Psoas muscle (tissue), 8 donors: ENCODE data around the gene ARHGEF18. TPM values are rescaled to one million over a fixed set of nuclear protein-coding genes. Genes with fewer than 3 reads are reported as not detected.

Source experiments
- ATAC-seq, 4 donors: fragments of 200-7000 bp; cut with Tn5 transposase; one replicate each; pipeline ENCODE4 v1.9.1; 2020; ENCODE audit warnings: moderate library complexity in 3 of 4, mild to moderate bottlenecking in 2 of 4
- DNase-seq, 2 donors: peaks; one replicate each; pipeline ENCODE4 v3.0.0-alpha.2; 2020
- H3K27ac ChIP-seq: fragments of 200-600 bp; one replicate; pipeline ENCODE4 v1.8.0; 2022
- H3K27me3 ChIP-seq, 3 donors: fragments of 200-600 bp in 1 of 3; one replicate each; pipeline versions ENCODE4 v1.6.1 to v1.8.0; 2013 to 2022; ENCODE audit warnings: low read length in 2 of 3, mild to moderate bottlenecking in 2 of 3, moderate library complexity in 1 of 3; ENCODE audit not compliant: insufficient read depth in 3 of 3
- H3K36me3 ChIP-seq, 2 donors: fragments of 200-600 bp in 1 of 2; one replicate each; pipeline versions ENCODE4 v1.6.1 to v1.8.0; 2013 to 2022; ENCODE audit warnings: low read depth in 1 of 2, mild to moderate bottlenecking in 1 of 2, moderate library complexity in 1 of 2; ENCODE audit not compliant: insufficient read depth in 1 of 2
- H3K4me1 ChIP-seq: fragments of 200-600 bp; one replicate; pipeline ENCODE4 v1.8.0; 2022
- H3K4me3 ChIP-seq: fragments of 200-600 bp; one replicate; pipeline ENCODE4 v1.8.0; 2022; ENCODE audit warnings: mild to moderate bottlenecking
- H3K9me3 ChIP-seq: fragments of 200-600 bp; one replicate; pipeline ENCODE4 v1.8.0; 2022
- whole genome bisulfite sequencing, 3 donors: extraction: QIAGEN DNeasy Blood & Tissue Kit; methylation state at CpG; one replicate each; pipeline versions ENCODE4 v1.1.6 to v1.1.7; 2013; 5-methylcytosine and 5-hydroxymethylcytosine counted together
- intact Hi-C, 2 donors: fragments of 100-400 bp; cut with DNase I; formaldehyde crosslinking; loops; one replicate each; pipeline versions ENCODE4 v1.11.0 to v1.14.2; 2022
- polyA plus RNA-seq, 3 donors: library from polyadenylated mRNA; stranded (reverse); fragments of 200-250 nt; gene quantifications; one replicate each; pipeline ENCODE4 v1.2.3, GENCODE V29; 2013
- total RNA-seq, 4 donors: library from RNA; stranded (reverse); fragmentation: NEBNext Ultra II Directional in 2 of 4; extraction: Animal tissue kit (Norgen Biotek cat#: 25700) in 2 of 4; gene quantifications; one replicate each; pipeline versions ENCODE4 v1.2.1 to v1.2.4, GENCODE V29; 2021 to 2023
- TF ChIP-seq, protein P1 (sequence below): fragments of 200-600 bp; IDR thresholded peaks from one replicate; pipeline ENCODE4 v1.8.0; 2022; ENCODE audit warnings: antibody characterized with exemption
- donor health status: healthy with polysubstance abuse.
- donor health status: DM: no; HTN: no; CAD: no; lungs with moderate emphysema.
- donor health status: Bipolar disorder and iron deficiency.
- donor health status: healthy.
- donor health status: DM: yes; HTN: yes; CAD: no.
- donor health status: DM: no; HTN: no; CAD: no.
- donor health status: DM: no; HTN: no; CAD: no.
- donor health status: DM: yes; HTN: yes; CAD: no.

The ARHGEF18 gene
- total and polyA plus RNA-seq, 7 donors, result 3.5 to 12.2 (median 6.6) TPM

GRCh38 chr19:7326105-7326877 lies 22.4 kb upstream of the ARHGEF18 start:
- WGBS, 3 donors, result 74 to 77% (median 74%) methylated on average over 10 of the region's 10 CpGs
- Histone ChIP-seq H3K27ac (no peak overlapping the region), H3K9me3 (peaks cover 4% of the 10 kb centered on the region), H3K27me3 (no peaks in the 10 kb centered on the region), H3K36me3 (no peaks in the 10 kb centered on the region), H3K4me3 (no peak overlapping the region), H3K4me1 (no peaks in the 10 kb centered on the region)
- TF ChIP-seq, protein P1, sequence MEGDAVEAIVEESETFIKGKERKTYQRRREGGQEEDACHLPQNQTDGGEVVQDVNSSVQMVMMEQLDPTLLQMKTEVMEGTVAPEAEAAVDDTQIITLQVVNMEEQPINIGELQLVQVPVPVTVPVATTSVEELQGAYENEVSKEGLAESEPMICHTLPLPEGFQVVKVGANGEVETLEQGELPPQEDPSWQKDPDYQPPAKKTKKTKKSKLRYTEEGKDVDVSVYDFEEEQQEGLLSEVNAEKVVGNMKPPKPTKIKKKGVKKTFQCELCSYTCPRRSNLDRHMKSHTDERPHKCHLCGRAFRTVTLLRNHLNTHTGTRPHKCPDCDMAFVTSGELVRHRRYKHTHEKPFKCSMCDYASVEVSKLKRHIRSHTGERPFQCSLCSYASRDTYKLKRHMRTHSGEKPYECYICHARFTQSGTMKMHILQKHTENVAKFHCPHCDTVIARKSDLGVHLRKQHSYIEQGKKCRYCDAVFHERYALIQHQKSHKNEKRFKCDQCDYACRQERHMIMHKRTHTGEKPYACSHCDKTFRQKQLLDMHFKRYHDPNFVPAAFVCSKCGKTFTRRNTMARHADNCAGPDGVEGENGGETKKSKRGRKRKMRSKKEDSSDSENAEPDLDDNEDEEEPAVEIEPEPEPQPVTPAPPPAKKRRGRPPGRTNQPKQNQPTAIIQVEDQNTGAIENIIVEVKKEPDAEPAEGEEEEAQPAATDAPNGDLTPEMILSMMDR, result peak; percentile 23
- ATAC-seq, result no peak
- intact Hi-C loops, result no loop called here
- no peak for DNase-seq

GRCh38 chr19:7327802-7328201 lies 20.9 kb upstream of the ARHGEF18 start:
- Histone ChIP-seq H3K9me3 (peaks cover 4% of the 10 kb centered on the region), H3K27ac (no peak overlapping the region), H3K4me1 (no peaks in the 10 kb centered on the region), H3K4me3 (no peak overlapping the region), H3K27me3 (no peaks in the 10 kb centered on the region), H3K36me3 (no peaks in the 10 kb centered on the region)
- TF ChIP-seq, protein P1, result no peak
- intact Hi-C loops, result no loop called here
- no peak for DNase-seq
- 76 to 81% (median 79%) methylated on average over 1 of the region's 1 CpG for WGBS, 3 donors
- ATAC-seq, result no peak

DNA sequence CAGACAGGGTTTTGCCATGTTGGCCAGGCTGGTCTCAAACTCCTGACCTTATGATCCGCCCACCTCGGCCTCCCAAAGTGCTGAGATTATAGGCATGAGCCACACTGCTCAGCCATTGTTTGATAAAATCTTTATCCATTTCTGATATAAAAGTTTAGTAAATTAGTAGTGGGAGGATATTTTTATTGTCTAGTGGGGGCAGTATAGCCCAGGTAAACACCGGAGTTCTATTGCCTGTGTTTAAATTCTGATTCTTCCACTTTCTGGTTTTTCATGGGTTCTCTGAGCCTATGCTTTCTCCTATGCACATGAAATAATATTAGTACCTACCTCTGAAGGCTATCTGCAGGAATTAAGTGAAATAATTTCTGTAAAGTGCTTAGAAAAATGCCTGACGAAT lies 20.1 kb upstream of the ARHGEF18 start:
- no peak overlapping the region for H3K27ac ChIP-seq
- WGBS, 3 donors, result 90 to 93% (median 93%) methylated on average over 4 of the region's 4 CpGs
- TF ChIP-seq, protein P1, result no peak
- intact Hi-C loops, result no loop called here
- ATAC-seq (no peak), DNase-seq (no peak)
- H3K4me3 ChIP-seq, result no peak overlapping the region
- no peaks in the 10 kb centered on the region for H3K36me3 ChIP-seq
- no peaks in the 10 kb centered on the region for H3K27me3 ChIP-seq
- H3K9me3 ChIP-seq, result peaks cover 4% of the 10 kb centered on the region
- H3K4me1 ChIP-seq, result no peaks in the 10 kb centered on the region

DNA sequence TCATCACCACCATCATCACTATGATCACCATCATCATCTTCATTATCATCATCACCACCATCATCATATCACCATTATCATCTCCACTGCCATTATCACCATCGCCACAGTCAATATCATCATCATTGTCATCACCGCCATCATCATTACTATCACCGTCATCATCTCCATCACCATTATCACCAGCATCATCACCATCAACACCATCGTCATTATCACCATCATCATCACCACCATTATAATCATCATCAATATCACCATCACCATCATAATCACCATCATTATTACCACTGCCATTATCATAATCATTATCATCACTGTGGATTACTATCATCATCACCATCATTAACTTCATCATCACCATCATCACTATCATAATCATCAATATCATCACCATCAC lies 17.3 kb upstream of the ARHGEF18 start:
- ATAC-seq (no peak), DNase-seq (no peak)
- no peaks in the 10 kb centered on the region for H3K9me3 ChIP-seq
- WGBS, 3 donors, result 79 to 89% (median 85%) methylated on average over 4 of the region's 4 CpGs
- intact Hi-C loops, result no loop called here
- H3K36me3 ChIP-seq, result no peaks in the 10 kb centered on the region
- H3K27me3 ChIP-seq, result no peaks in the 10 kb centered on the region
- no peaks in the 10 kb centered on the region for H3K4me1 ChIP-seq
- H3K27ac ChIP-seq, result no peak overlapping the region
- no peak overlapping the region for H3K4me3 ChIP-seq
- TF ChIP-seq, protein P1, result no peak
